Colonic mucosa (tissue), 4 donors: Measurements from ENCODE around the gene SEMA3E. TPM values are rescaled to one million over a fixed set of nuclear protein-coding genes. Genes with fewer than 3 reads are reported as not detected.
"Not testable (repeated sequence)": the region's sequence is repeated elsewhere in the genome, so short reads cannot be mapped to it uniquely, and the experiment has no call there.

Experiments used
- DNase-seq: peaks from one replicate; pipeline ENCODE4 v3.0.0-alpha.2; 2020
- H3K27ac ChIP-seq: fragments of 200-600 bp; one replicate; pipeline ENCODE4 v1.8.0; 2021
- H3K27me3 ChIP-seq: fragments of 200-600 bp; one replicate; pipeline ENCODE4 v1.8.0; 2021
- H3K36me3 ChIP-seq: fragments of 200-600 bp; one replicate; pipeline ENCODE4 v1.8.0; 2021
- H3K4me1 ChIP-seq: fragments of 200-600 bp; one replicate; pipeline ENCODE4 v1.8.0; 2021; ENCODE audit warnings: mild to moderate bottlenecking
- H3K4me3 ChIP-seq: fragments of 200-600 bp; one replicate; pipeline ENCODE4 v1.8.0; 2021
- H3K9ac ChIP-seq, 2 donors: one replicate each; pipeline ENCODE4 v1.7.0; 2013; ENCODE audit warnings: control low read depth in 2 of 2, low read depth in 2 of 2, low read length in 2 of 2
- H3K9me3 ChIP-seq: fragments of 200-600 bp; one replicate; pipeline ENCODE4 v1.8.0; 2021
- CTCF ChIP-seq: fragments of 200-600 bp; IDR thresholded peaks from one replicate; pipeline ENCODE4 v1.8.0; 2022; ENCODE audit warnings: antibody characterized with exemption, mild to moderate bottlenecking
- intact Hi-C: fragments of 100-400 bp; cut with DNase I; formaldehyde crosslinking; loops from one replicate; pipeline ENCODE4 v1.14.1; 2022
- total RNA-seq, 2 donors: library from RNA; stranded (reverse); fragmentation: NEBNext Ultra II Directional in 1 of 2; extraction: Animal tissue kit (Norgen Biotek cat#: 25700) in 1 of 2; gene quantifications; one replicate each; pipeline ENCODE4 v1.2.1, GENCODE V29; 2021
- donor health status: healthy.
- donor health status: DM: no; HTN: no; CAD: no.
- donor health status: DM: no; HTN: no; CAD: no.

SEMA3E gene
- total RNA-seq, 2 donors from 2014 or later, result 1.2 to 2.3 TPM

DNA sequence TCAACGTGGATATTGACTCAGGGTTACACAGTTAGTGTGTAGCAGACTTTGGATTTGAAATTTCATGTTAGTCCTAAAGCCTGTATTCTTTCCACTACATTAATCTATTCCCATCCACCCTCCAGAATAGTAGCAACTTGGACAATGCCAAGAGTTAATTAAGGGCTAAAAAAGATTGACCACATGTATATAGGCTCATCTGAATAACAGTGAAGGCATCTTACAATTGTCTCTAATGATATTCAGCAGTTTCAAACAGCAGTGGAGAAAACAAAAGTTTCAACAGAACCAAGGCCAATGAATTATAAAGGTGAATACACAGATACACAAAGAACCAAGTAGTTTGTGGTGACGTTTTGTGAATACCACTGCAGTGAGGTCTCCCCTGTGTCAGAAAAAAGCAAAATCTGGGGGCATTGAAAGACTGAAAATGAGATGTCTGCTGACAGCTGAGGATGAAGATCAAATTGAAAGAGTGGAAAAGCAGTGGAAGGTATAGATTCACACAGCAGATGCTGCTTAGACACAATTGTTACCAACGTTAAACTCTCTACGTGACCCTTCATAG, 202.8 kb downstream of the SEMA3E start:
- no peaks in the 10 kb centered on the region for H3K27me3 ChIP-seq
- no peak for TF ChIP-seq CTCF
- no peak overlapping the region for H3K9ac ChIP-seq
- no peaks in the 10 kb centered on the region for H3K36me3 ChIP-seq
- no peak overlapping the region for H3K4me3 ChIP-seq
- H3K4me1 ChIP-seq, result no peaks in the 10 kb centered on the region
- no peak overlapping the region for H3K27ac ChIP-seq
- H3K9me3 ChIP-seq, result no peaks in the 10 kb centered on the region
- DNase-seq, result no peak
- intact Hi-C loops, result no loop called here

DNA sequence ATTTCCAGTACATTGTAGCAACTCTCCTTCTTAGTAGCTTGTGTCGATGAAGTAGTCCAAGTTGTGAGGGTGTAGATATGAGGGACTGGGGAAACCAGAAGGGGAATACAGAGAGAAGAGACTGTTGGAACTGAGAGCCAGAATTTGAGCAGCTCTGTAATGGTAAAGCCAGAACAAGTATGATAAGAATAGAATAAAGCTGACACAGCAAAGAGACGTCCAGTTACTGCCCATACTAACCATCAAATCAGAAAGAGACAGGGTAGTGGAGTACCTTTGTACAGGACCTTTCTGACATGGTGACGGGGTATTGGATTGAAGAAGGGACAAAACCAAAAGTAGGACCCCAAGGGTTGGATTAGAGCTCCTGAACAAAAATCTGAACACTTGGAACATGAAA, 206.0 kb downstream of the SEMA3E start:
- Histone ChIP-seq H3K9me3 (no peaks in the 10 kb centered on the region), H3K9ac (no peak overlapping the region), H3K36me3 (no peaks in the 10 kb centered on the region), H3K4me3 (no peak overlapping the region), H3K27ac (no peak overlapping the region), H3K27me3 (no peaks in the 10 kb centered on the region), H3K4me1 (no peaks in the 10 kb centered on the region)
- no peak for DNase-seq
- intact Hi-C loops, result no loop called here
- TF ChIP-seq CTCF, result no peak

- DNase-seq, result no peak
- no peaks in the 10 kb centered on the region for H3K27me3 ChIP-seq
- H3K36me3 ChIP-seq, result no peaks in the 10 kb centered on the region
- H3K27ac ChIP-seq, result no peak overlapping the region
- intact Hi-C loops, result no loop called here
- H3K4me3 ChIP-seq, result no peak overlapping the region
- no peak for TF ChIP-seq CTCF
- no peak overlapping the region for H3K9ac ChIP-seq
- H3K9me3 ChIP-seq, result no peaks in the 10 kb centered on the region
- no peaks in the 10 kb centered on the region for H3K4me1 ChIP-seq
Observed at GRCh38 chr7:83439026-83439425, 209.9 kb downstream of the SEMA3E start.

- H3K9me3 ChIP-seq, H3K27ac ChIP-seq: not testable (repeated sequence)
Observed at GRCh38 chr7:83430289-83430688, 218.7 kb downstream of the SEMA3E start.

DNA sequence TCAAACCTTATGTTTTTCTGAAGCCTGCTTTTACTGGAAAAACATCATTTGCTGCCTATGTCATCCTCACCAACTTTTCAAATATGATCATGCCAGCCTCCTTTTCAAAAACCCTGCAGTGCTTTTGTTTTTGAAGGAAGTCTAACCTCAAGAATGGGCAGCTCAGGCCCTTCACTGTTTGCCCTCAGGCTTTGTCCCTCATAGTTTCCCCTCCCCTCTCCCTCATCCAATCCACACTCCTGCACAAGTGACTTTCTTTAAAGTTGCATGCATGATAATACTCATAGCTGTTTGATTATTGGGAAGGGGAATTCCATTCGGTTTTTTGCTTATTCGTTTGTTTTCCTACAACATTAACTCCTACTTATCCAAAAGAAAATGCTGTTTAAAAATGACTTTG, 219.4 kb downstream of the SEMA3E start:
- no peaks in the 10 kb centered on the region for H3K36me3 ChIP-seq
- no peak for DNase-seq
- H3K27ac ChIP-seq, result no peak overlapping the region
- no peak for TF ChIP-seq CTCF
- no peaks in the 10 kb centered on the region for H3K9me3 ChIP-seq
- H3K9ac ChIP-seq, result no peak overlapping the region
- intact Hi-C loops, result no loop called here
- no peaks in the 10 kb centered on the region for H3K27me3 ChIP-seq
- no peak overlapping the region for H3K4me3 ChIP-seq
- H3K4me1 ChIP-seq, result no peaks in the 10 kb centered on the region

More at GRCh38 chr7:83430289-83430688, 218.7 kb downstream of the SEMA3E start:
- H3K4me3 ChIP-seq, H3K9ac ChIP-seq, H3K4me1 ChIP-seq, H3K36me3 ChIP-seq, H3K27me3 ChIP-seq, DNase-seq, intact Hi-C loops: not testable (repeated sequence)

DNA sequence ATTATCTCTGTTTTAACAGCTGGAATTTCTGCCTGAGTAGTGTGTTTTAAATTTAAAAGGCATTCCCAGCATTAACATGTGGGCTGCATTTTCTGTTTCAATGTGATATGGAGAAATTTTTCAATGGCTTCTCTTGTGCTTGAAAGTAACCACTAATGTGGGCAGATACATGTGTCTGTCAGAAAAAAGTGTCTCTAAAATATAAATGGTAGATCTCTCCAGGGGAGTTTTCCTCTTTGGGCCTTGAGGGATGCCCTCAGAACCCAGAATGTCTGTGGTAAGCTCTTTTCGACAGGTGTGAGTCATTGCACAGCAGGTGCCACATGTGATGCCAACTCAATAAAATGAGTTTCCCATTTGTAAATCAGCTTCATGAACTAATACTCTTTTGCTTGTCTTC, 221.1 kb downstream of the SEMA3E start:
- no peaks in the 10 kb centered on the region for H3K9me3 ChIP-seq
- no peak overlapping the region for H3K9ac ChIP-seq
- H3K4me3 ChIP-seq, result no peak overlapping the region
- no peaks in the 10 kb centered on the region for H3K4me1 ChIP-seq
- DNase-seq, result no peak
- H3K27me3 ChIP-seq, result no peaks in the 10 kb centered on the region
- H3K27ac ChIP-seq, result no peak overlapping the region
- H3K36me3 ChIP-seq, result no peaks in the 10 kb centered on the region
- TF ChIP-seq CTCF, result no peak
- intact Hi-C loops, result no loop called here
